ENCODE results near the gene DPEP3. TPM values are rescaled to one million over a fixed set of nuclear protein-coding genes. Genes with fewer than 3 reads are reported as not detected.

The DPEP3 gene
- total and polyA plus RNA-seq, 3 donors from 2014 or later, result 61.0 to 138 (median 127) TPM

DNA sequence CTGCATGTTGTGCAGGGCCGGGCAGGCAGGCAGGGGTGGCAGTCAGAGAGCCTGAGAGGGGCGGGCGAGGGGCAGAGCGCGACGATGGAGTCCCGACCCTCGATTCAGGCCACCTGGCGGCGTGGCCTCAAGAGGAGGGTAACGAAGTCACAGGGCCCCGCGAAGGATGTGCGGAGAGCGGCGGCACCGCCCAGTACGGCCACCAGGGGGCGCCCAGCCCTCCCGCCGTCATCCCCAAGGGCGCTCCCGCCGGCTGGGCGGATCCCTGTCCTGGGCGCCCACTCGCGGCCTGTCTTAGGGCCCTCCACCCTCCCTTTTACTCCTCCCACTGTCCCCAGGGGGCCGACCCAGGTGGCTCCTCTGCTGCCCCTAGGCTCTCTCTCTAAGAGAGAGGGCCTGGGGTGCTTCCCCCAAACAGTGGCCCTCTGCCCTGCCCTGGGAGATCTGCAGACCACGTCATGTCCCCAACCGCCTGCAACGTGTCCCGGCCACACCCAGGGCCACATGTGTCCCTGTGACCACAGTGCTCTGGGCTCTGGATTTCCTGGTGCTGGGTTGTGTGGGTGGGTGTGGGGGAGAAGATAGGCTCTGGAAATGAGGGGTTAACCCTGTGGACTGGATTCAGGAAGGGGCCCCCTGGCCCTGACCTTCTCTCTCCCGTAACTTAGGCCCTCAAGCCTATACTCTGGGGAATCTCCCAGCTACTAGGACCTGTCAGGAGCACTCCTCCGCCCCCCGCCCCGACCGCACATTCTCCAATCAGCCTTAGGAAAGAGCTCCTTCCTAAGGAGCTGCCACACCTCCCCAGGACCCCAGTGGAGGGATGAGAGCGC, 13.1 kb upstream of the DPEP3 start:
- 23 to 61% methylated on average over 5 to 24 of the region's 39 CpGs for WGBS, 2 donors
- Histone ChIP-seq H3K27ac (peak overlapping the region; percentile 12 to 54), H3K9me3 (no peaks in the 10 kb centered on the region), H3K27me3 (no peaks in the 10 kb centered on the region), H3K4me3 (peak overlapping the region; percentile 20 to 27), H3K36me3 (ENCODE audit: low read depth, missing control alignments) (no peaks in the 10 kb centered on the region), H3K4me1 (peaks cover 6% of the 10 kb centered on the region)
- TF ChIP-seq CTCF (IDR thresholded peaks at IDR 0.05), result peak; percentile 95 to 99 (median 95)
- TF ChIP-seq POLR2A (IDR thresholded peaks at IDR 0.05), result no peak
- intact Hi-C loops (cut with DNase I; ENCODE audit: low total_unique reads), result no loop called here
- DNase-seq, result peak; percentile 79

DNA sequence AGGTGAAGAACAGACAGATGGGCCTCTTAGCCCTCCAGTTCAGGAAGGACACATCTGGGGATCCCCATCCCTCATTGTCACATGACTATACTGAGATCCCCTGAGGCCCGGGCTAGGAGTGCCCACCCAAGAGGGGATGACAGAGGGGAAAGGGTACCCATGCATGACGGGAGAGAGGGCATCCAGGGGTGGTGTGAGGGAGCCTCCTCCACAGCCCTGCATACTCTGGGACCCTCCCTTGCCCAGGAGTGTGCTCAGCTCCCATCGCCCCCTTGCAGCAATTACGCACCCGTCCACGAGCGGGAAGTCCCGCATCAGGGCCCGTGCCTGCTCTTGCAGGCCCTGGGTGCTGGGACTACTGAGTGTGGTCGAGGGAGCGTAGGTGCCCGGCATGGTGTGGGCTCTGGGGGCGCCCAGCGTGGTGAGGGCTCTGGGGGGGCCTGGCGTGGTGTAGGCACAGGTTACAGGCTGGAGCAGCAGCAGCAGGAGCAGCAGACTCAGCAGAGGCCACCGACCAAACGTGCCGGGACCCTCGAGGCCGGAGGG, 12.4 kb upstream of the DPEP3 start:
- TF ChIP-seq CTCF (IDR thresholded peaks at IDR 0.05) (no peak), POLR2A (IDR thresholded peaks at IDR 0.05) (no peak)
- no peak for DNase-seq
- no peaks in the 10 kb centered on the region for H3K27me3 ChIP-seq
- H3K36me3 ChIP-seq (ENCODE audit: low read depth, missing control alignments), result no peaks in the 10 kb centered on the region
- intact Hi-C loops (cut with DNase I; ENCODE audit: low total_unique reads), result no loop called here
- 54 to 80% methylated on average over 2 to 20 of the region's 20 CpGs for WGBS, 2 donors
- H3K9me3 ChIP-seq, result no peaks in the 10 kb centered on the region
- peaks cover 6% of the 10 kb centered on the region for H3K4me1 ChIP-seq
- H3K4me3 ChIP-seq, result peak overlapping the region; percentile 20 to 27
- peak overlapping the region in 1 of 2 donors; percentile 12 for H3K27ac ChIP-seq

GRCh38 chr16:67990018-67990386, 9.7 kb upstream of the DPEP3 start:
- intact Hi-C loops (cut with DNase I; ENCODE audit: low total_unique reads), result no loop called here
- no peak for DNase-seq
- WGBS, 2 donors, result 87% methylated on average over 6 of the region's 6 CpGs
- H3K4me1 ChIP-seq, result peaks cover 6% of the 10 kb centered on the region
- TF ChIP-seq POLR2A (IDR thresholded peaks at IDR 0.05) (no peak), CTCF (IDR thresholded peaks at IDR 0.05) (no peak)
- H3K9me3 ChIP-seq, result no peaks in the 10 kb centered on the region
- H3K27ac ChIP-seq, result no peak overlapping the region
- H3K36me3 ChIP-seq (ENCODE audit: low read depth, missing control alignments), result no peaks in the 10 kb centered on the region
- no peak overlapping the region for H3K4me3 ChIP-seq
- no peaks in the 10 kb centered on the region for H3K27me3 ChIP-seq

DNA sequence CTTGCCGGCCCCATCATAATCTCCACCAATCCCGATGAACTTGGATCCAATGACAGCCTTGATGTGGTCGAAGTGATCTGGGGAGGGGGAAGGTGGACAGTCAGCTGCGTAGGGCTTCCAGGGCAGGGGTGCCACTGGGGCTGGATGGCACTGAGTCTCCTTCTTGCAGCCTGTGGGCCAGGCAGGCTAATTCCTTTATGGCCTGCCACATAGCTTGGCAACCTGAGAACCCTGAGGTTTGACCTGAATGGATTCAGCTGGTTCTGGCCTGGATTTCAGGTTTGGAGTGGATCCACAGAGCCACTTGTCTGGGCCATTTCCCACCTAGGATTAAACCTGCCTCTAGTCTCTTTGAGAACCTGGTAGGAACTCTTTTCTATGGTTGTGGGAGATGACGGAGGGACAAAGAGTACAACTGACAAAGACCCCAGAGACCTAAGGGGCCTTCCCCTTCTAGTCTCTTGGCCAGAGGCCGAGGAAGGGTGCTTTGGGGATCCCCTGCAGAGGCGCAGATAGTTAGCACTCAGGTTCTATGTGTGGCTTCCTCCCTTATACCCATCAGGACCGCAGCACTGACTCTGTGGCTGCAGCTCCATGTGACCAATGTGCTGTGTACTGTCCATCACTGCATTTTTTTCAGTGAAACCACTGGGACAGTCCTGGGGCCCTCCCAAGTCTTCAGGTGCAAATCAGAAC, 9.2 kb upstream of the DPEP3 start:
- no peaks in the 10 kb centered on the region for H3K36me3 ChIP-seq (ENCODE audit: low read depth, missing control alignments)
- intact Hi-C loops (cut with DNase I; ENCODE audit: low total_unique reads), result no loop called here
- H3K9me3 ChIP-seq, result no peaks in the 10 kb centered on the region
- 80 to 81% methylated on average over 8 of the region's 8 CpGs for WGBS, 2 donors
- H3K27me3 ChIP-seq, result no peaks in the 10 kb centered on the region
- no peak for DNase-seq
- H3K4me3 ChIP-seq, result no peak overlapping the region
- TF ChIP-seq POLR2A (IDR thresholded peaks at IDR 0.05) (no peak), CTCF (IDR thresholded peaks at IDR 0.05) (no peak)
- peaks cover 6% of the 10 kb centered on the region for H3K4me1 ChIP-seq
- no peak overlapping the region for H3K27ac ChIP-seq
